Calu3 (cell line): ENCODE data around the gene NANOS2. TPM values are rescaled to one million over a fixed set of nuclear protein-coding genes. Genes with fewer than 3 reads are reported as not detected.

Experiments used
- BruUV-seq: library from RNA; stranded (reverse); fragments of 400-500 nt; replicated peaks from 2 replicates; lab custom pipeline; 2021; lab: Mats Ljungman, UMichigan
- CTCF ChIA-PET: fragments of 300-600 bp; sonication (Branson Sonifier 250); formaldehyde crosslinking; loops from one replicate; lab custom pipeline; 2022; ENCODE audit warnings: antibody characterized with exemption; lab: Charles Lee
- DNase-seq: peaks from one replicate; pipeline ENCODE4 v3.0.0; 2022
- H3K27ac Mint-ChIP-seq: one replicate; pipeline ENCODE4 v1.8.0; 2022; ENCODE audit warnings: mixed read lengths; ENCODE audit not compliant: unreplicated experiment
- H3K27me3 Mint-ChIP-seq: one replicate; pipeline ENCODE4 v1.8.0; 2022; ENCODE audit warnings: mixed read lengths; ENCODE audit not compliant: unreplicated experiment
- H3K36me3 Mint-ChIP-seq: one replicate; pipeline ENCODE4 v1.8.0; 2022; ENCODE audit warnings: mild to moderate bottlenecking, moderate library complexity, mixed read lengths; ENCODE audit not compliant: insufficient read depth, unreplicated experiment
- H3K4me1 Mint-ChIP-seq: one replicate; pipeline ENCODE4 v1.8.0; 2022; ENCODE audit warnings: mild to moderate bottlenecking, low read depth, mixed read lengths; ENCODE audit not compliant: unreplicated experiment
- H3K4me3 Mint-ChIP-seq: one replicate; pipeline ENCODE4 v1.8.0; 2022; ENCODE audit warnings: mild to moderate bottlenecking, low read depth, moderate library complexity, mixed read lengths; ENCODE audit not compliant: unreplicated experiment
- H3K9me3 Mint-ChIP-seq: one replicate; pipeline ENCODE4 v1.8.0; 2022; ENCODE audit warnings: low read depth, mixed read lengths; ENCODE audit not compliant: unreplicated experiment
- intact Hi-C: fragments of 100-400 bp; cut with micrococcal nuclease; formaldehyde crosslinking; loops from one replicate; pipeline ENCODE4 v1.10.0; 2022; ENCODE audit not compliant: unreplicated experiment
- total RNA-seq: library from RNA; stranded (reverse); gene quantifications from 2 replicates; pipeline ENCODE4 v1.2.3, GENCODE V29; 2022
- TF ChIP-seq, protein P1 (sequence below): fragments of 200-600 bp; IDR thresholded peaks from one replicate; pipeline ENCODE4 v1.8.0; 2022; ENCODE audit warnings: antibody characterized with exemption; ENCODE audit not compliant: unreplicated experiment

The NANOS2 gene
- total RNA-seq, 1 experiment from 2014 or later: not detected

DNA sequence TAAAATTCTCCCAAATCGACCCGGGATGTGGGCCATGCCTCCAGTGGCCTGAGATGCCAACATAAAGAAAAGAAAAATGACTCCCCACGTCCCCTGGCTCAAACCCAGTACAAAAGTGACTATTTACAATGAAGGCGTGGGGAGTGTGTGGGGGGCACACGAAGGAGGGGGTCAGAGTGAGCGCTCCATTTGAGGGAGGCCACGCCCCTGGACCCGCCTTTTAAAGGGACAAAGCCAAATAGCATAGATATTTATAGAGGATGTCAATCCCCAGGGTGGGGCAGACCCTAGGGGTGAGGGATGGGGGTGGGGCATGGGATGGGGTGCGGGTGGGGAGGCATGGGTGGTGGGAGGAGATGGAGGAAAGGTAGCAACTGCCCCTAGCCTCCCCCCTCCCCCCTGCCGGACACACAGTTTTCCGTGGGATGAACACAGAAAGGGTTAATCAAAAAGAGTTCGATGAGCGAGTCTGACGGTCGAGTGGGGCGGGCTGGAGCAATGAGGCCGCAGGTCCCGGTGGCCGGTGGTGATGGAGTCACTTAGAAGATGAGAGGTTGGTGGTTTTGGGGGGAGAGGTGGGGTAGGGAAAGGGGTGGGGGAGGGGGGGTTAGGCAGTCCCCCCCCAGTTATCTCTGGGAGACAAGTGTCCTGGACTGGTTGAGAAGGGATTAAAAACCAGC, 20.1 kb upstream of the NANOS2 start:
- CTCF ChIA-PET: no interaction called here
- H3K4me3 Mint-ChIP-seq: no peak overlapping the region
- DNase-seq: no peak
- H3K27me3 Mint-ChIP-seq: peaks cover 70% of the 10 kb centered on the region
- TF ChIP-seq, protein P1, sequence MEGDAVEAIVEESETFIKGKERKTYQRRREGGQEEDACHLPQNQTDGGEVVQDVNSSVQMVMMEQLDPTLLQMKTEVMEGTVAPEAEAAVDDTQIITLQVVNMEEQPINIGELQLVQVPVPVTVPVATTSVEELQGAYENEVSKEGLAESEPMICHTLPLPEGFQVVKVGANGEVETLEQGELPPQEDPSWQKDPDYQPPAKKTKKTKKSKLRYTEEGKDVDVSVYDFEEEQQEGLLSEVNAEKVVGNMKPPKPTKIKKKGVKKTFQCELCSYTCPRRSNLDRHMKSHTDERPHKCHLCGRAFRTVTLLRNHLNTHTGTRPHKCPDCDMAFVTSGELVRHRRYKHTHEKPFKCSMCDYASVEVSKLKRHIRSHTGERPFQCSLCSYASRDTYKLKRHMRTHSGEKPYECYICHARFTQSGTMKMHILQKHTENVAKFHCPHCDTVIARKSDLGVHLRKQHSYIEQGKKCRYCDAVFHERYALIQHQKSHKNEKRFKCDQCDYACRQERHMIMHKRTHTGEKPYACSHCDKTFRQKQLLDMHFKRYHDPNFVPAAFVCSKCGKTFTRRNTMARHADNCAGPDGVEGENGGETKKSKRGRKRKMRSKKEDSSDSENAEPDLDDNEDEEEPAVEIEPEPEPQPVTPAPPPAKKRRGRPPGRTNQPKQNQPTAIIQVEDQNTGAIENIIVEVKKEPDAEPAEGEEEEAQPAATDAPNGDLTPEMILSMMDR: no peak
- H3K9me3 Mint-ChIP-seq: no peaks in the 10 kb centered on the region
- no TSS peak for BruUV-seq
- H3K4me1 Mint-ChIP-seq: no peaks in the 10 kb centered on the region
- intact Hi-C loops: no loop called here
- H3K36me3 Mint-ChIP-seq: no peaks in the 10 kb centered on the region
- H3K27ac Mint-ChIP-seq: no peak overlapping the region

DNA sequence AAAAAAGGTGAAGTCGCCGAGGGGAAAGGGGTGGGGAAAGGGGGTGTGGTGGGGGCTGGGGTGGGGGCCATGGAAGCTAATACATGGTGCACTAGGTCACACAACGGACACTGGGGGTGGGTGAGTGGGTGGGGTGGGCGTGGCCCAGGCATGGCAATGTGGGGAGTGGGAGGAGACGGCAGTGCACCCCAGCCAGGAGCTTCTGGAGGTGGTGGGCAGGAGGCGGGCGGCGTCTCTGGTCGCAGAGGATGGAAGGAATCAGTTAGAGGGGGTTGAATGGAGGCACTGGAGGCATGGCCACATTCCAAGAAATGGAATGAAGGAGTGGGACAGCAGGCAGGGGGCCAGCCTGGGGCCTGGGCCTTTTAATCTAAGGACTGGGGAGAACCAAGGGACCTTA, 19.2 kb upstream of the NANOS2 start:
- no peak for DNase-seq
- intact Hi-C loops: no loop called here
- no peak overlapping the region for H3K4me3 Mint-ChIP-seq
- H3K4me1 Mint-ChIP-seq: no peaks in the 10 kb centered on the region
- TF ChIP-seq, protein P1: no peak
- H3K27ac Mint-ChIP-seq: no peak overlapping the region
- H3K27me3 Mint-ChIP-seq: peaks cover 78% of the 10 kb centered on the region
- CTCF ChIA-PET: no interaction called here
- no TSS peak for BruUV-seq
- H3K36me3 Mint-ChIP-seq: no peaks in the 10 kb centered on the region
- H3K9me3 Mint-ChIP-seq: no peaks in the 10 kb centered on the region

DNA sequence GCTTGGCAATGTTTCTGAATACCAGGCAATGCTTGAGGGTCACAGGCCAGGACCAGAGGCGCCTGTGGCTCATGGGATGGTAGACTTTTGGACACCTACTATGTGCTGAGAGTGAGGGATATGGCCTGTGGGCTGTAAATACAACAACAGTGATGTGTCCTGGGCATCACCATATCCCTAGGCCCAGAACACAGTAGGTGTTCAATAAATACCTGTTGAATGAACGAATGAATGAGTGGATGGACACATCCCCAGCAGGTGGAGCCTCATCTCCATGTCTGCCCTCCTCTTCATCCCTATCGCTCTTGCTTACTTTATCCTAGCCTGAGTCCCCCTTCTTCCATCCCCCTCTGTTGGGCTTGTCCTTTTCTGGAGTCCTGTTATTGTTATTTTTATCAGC, 16.5 kb upstream of the NANOS2 start:
- peaks cover 5% of the 10 kb centered on the region for H3K36me3 Mint-ChIP-seq
- H3K27ac Mint-ChIP-seq: no peak overlapping the region
- TF ChIP-seq, protein P1: no peak
- H3K27me3 Mint-ChIP-seq: peaks cover 64% of the 10 kb centered on the region
- H3K4me1 Mint-ChIP-seq: peaks cover 9% of the 10 kb centered on the region
- no peak for DNase-seq
- no peaks in the 10 kb centered on the region for H3K9me3 Mint-ChIP-seq
- CTCF ChIA-PET: no interaction called here
- intact Hi-C loops: no loop called here
- no TSS peak for BruUV-seq
- H3K4me3 Mint-ChIP-seq: no peak overlapping the region

DNA sequence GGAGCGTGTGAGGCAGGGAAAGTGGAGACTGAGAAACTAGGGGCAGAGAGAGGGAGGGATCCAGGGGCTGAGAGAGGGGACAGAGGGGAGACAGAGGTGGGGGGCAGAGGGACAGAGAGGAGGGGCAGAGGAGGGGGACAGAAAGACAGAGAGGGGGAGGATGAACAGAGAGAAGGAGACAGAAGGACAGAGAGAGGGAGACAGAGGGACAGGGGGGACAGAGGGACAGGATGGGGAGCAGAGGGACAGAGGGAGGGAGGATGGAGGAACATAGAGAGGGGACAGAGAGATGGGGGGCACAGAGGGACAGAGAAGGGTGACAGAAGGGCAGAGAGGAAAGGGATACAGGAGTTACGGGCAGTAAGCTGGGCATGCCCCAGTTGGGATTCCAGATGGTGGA, 14.7 kb upstream of the NANOS2 start:
- CTCF ChIA-PET: no interaction called here
- H3K27ac Mint-ChIP-seq: no peak overlapping the region
- no TSS peak for BruUV-seq
- peaks cover 46% of the 10 kb centered on the region for H3K27me3 Mint-ChIP-seq
- H3K4me1 Mint-ChIP-seq: peaks cover 18% of the 10 kb centered on the region
- H3K4me3 Mint-ChIP-seq: no peak overlapping the region
- H3K9me3 Mint-ChIP-seq: no peaks in the 10 kb centered on the region
- no peak for DNase-seq
- peaks cover 5% of the 10 kb centered on the region for H3K36me3 Mint-ChIP-seq
- intact Hi-C loops: no loop called here
- TF ChIP-seq, protein P1: no peak
